Measurements from ENCODE around the gene AKIRIN1.

DNA sequence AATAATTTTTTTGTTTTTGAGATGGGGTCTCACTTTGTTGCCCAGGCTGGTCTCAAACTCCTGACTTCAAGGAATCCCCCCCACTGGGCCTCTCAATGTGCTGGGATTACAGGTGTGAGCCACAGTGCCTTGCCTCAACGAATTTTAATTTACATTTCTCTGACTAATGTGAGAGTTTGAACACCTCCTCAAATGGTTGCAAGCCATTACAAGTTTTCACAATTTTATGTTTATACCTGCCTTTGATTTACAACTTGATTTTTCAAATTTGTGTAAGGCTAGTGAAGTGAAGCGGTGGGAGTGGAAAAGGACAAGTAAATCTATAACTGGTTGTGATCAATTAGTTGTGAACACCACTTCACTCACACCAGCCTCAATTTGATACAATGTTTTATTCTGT lies 40.5 kb upstream of the AKIRIN1 start:
- TF ChIP-seq, protein P1, sequence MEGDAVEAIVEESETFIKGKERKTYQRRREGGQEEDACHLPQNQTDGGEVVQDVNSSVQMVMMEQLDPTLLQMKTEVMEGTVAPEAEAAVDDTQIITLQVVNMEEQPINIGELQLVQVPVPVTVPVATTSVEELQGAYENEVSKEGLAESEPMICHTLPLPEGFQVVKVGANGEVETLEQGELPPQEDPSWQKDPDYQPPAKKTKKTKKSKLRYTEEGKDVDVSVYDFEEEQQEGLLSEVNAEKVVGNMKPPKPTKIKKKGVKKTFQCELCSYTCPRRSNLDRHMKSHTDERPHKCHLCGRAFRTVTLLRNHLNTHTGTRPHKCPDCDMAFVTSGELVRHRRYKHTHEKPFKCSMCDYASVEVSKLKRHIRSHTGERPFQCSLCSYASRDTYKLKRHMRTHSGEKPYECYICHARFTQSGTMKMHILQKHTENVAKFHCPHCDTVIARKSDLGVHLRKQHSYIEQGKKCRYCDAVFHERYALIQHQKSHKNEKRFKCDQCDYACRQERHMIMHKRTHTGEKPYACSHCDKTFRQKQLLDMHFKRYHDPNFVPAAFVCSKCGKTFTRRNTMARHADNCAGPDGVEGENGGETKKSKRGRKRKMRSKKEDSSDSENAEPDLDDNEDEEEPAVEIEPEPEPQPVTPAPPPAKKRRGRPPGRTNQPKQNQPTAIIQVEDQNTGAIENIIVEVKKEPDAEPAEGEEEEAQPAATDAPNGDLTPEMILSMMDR (conservative IDR thresholded peaks at IDR 0.05; ENCODE audit: low read length), result no peak
- TF ChIP-seq EZH2phosphoT487 (IDR thresholded peaks at IDR 0.05; ENCODE audit: borderline replicate concordance, low read depth, low read length), result no peak
